Colonic mucosa (tissue), 4 donors: ENCODE data around the gene CEP20. TPM values are rescaled to one million over a fixed set of nuclear protein-coding genes. Genes with fewer than 3 reads are reported as not detected.
"Not testable (repeated sequence)": the region's sequence is repeated elsewhere in the genome, so short reads cannot be mapped to it uniquely, and the experiment has no call there.

Experiments used
- DNase-seq: peaks from one replicate; pipeline ENCODE4 v3.0.0-alpha.2; 2020
- H3K27ac ChIP-seq: fragments of 200-600 bp; one replicate; pipeline ENCODE4 v1.8.0; 2021
- H3K27me3 ChIP-seq: fragments of 200-600 bp; one replicate; pipeline ENCODE4 v1.8.0; 2021
- H3K36me3 ChIP-seq: fragments of 200-600 bp; one replicate; pipeline ENCODE4 v1.8.0; 2021
- H3K4me1 ChIP-seq: fragments of 200-600 bp; one replicate; pipeline ENCODE4 v1.8.0; 2021; ENCODE audit warnings: mild to moderate bottlenecking
- H3K4me3 ChIP-seq: fragments of 200-600 bp; one replicate; pipeline ENCODE4 v1.8.0; 2021
- H3K9ac ChIP-seq, 2 donors: one replicate each; pipeline ENCODE4 v1.7.0; 2013; ENCODE audit warnings: control low read depth in 2 of 2, low read depth in 2 of 2, low read length in 2 of 2
- H3K9me3 ChIP-seq: fragments of 200-600 bp; one replicate; pipeline ENCODE4 v1.8.0; 2021
- intact Hi-C: fragments of 100-400 bp; cut with DNase I; formaldehyde crosslinking; loops from one replicate; pipeline ENCODE4 v1.14.1; 2022
- total RNA-seq, 2 donors: library from RNA; stranded (reverse); fragmentation: NEBNext Ultra II Directional in 1 of 2; extraction: Animal tissue kit (Norgen Biotek cat#: 25700) in 1 of 2; gene quantifications; one replicate each; pipeline ENCODE4 v1.2.1, GENCODE V29; 2021
- TF ChIP-seq, protein P1 (sequence below): fragments of 200-600 bp; IDR thresholded peaks from one replicate; pipeline ENCODE4 v1.8.0; 2022; ENCODE audit warnings: antibody characterized with exemption, mild to moderate bottlenecking
- donor health status: healthy.
- donor health status: DM: no; HTN: no; CAD: no.
- donor health status: DM: no; HTN: no; CAD: no.

The CEP20 gene
- total RNA-seq, 2 donors from 2014 or later = 23.3 to 31.0 TPM

- DNase-seq = no peak
Observed at GRCh38 chr16:15928261-15929104, 40.1 kb upstream of the CEP20 start.

GRCh38 chr16:15925631-15926030 lies 37.2 kb upstream of the CEP20 start:
- H3K36me3 ChIP-seq = no peaks in the 10 kb centered on the region
- no peak overlapping the region for H3K4me3 ChIP-seq
- H3K9ac ChIP-seq = no peak overlapping the region
- H3K27ac ChIP-seq = no peak overlapping the region
- DNase-seq = no peak
- no peaks in the 10 kb centered on the region for H3K27me3 ChIP-seq
- TF ChIP-seq, protein P1, sequence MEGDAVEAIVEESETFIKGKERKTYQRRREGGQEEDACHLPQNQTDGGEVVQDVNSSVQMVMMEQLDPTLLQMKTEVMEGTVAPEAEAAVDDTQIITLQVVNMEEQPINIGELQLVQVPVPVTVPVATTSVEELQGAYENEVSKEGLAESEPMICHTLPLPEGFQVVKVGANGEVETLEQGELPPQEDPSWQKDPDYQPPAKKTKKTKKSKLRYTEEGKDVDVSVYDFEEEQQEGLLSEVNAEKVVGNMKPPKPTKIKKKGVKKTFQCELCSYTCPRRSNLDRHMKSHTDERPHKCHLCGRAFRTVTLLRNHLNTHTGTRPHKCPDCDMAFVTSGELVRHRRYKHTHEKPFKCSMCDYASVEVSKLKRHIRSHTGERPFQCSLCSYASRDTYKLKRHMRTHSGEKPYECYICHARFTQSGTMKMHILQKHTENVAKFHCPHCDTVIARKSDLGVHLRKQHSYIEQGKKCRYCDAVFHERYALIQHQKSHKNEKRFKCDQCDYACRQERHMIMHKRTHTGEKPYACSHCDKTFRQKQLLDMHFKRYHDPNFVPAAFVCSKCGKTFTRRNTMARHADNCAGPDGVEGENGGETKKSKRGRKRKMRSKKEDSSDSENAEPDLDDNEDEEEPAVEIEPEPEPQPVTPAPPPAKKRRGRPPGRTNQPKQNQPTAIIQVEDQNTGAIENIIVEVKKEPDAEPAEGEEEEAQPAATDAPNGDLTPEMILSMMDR = no peak
- intact Hi-C loops = no loop called here
- H3K4me1 ChIP-seq = no peaks in the 10 kb centered on the region
- H3K9me3 ChIP-seq = no peaks in the 10 kb centered on the region

More at GRCh38 chr16:15928261-15929104, 40.1 kb upstream of the CEP20 start:
- H3K36me3 ChIP-seq = no peaks in the 10 kb centered on the region
- no peaks in the 10 kb centered on the region for H3K4me1 ChIP-seq
- H3K27ac ChIP-seq = no peak overlapping the region
- no peak overlapping the region for H3K4me3 ChIP-seq
- no peaks in the 10 kb centered on the region for H3K9me3 ChIP-seq
- no peak overlapping the region for H3K9ac ChIP-seq
- intact Hi-C loops = no loop called here
- TF ChIP-seq, protein P1 = no peak
- H3K27me3 ChIP-seq = no peaks in the 10 kb centered on the region

DNA sequence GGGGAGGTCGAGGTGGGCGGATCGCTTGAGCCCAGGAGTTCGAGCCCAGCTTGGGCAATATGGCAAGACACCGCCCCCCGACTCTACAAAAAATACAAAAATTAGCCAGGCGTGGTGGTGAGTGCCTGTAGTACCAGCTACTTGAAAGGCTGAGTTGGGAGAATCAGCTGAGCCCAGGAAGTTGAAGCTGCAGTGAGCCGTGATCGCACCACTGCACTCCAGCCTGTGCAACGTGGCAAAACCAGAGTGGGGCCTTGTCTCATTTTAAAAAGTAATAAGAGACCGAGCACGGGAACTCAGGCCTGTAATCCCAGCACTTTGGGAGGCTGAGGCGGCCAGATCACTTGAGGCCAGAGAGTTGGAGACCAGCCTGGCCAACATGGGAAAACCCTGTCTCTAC lies 36.6 kb upstream of the CEP20 start:
- intact Hi-C loops = no loop called here
- no peak for DNase-seq
- Histone ChIP-seq H3K27ac (no peak overlapping the region), H3K36me3 (no peaks in the 10 kb centered on the region), H3K9ac (no peak overlapping the region), H3K4me1 (no peaks in the 10 kb centered on the region), H3K27me3 (no peaks in the 10 kb centered on the region), H3K4me3 (no peak overlapping the region), H3K9me3 (no peaks in the 10 kb centered on the region)
- TF ChIP-seq, protein P1 = no peak

GRCh38 chr16:15919331-15919730 lies 30.9 kb upstream of the CEP20 start:
- intact Hi-C loops = no loop called here
- no peak overlapping the region for H3K4me3 ChIP-seq
- no peak overlapping the region for H3K9ac ChIP-seq
- H3K4me1 ChIP-seq = no peaks in the 10 kb centered on the region
- H3K36me3 ChIP-seq = no peaks in the 10 kb centered on the region
- H3K9me3 ChIP-seq = no peaks in the 10 kb centered on the region
- no peak for DNase-seq
- H3K27ac ChIP-seq = no peak overlapping the region
- no peaks in the 10 kb centered on the region for H3K27me3 ChIP-seq
- TF ChIP-seq, protein P1 = no peak

- DNase-seq, H3K9me3 ChIP-seq, H3K4me3 ChIP-seq, H3K27ac ChIP-seq, H3K27me3 ChIP-seq, H3K36me3 ChIP-seq, intact Hi-C loops, H3K9ac ChIP-seq, H3K4me1 ChIP-seq: not testable (repeated sequence)
Observed at GRCh38 chr16:15918314-15918713, 29.9 kb upstream of the CEP20 start.

DNA sequence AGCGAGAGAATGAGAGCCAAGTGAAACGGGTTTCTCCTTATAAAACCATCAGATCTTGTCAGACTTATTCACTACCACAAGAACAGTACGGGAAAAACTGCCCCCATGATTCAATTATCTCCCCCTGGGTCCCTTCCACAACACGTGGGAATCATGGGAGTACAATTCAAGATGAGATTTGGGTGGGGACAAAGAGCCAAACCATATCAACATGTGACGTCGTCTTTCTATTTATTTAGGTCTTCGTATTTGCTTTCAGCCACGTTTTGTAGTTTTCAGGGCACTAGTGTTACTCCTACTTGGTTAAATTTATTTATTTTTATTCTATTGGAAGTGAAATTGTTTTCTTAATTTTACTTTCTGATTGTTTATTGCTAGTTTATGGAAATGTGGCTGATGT lies 27.9 kb upstream of the CEP20 start:
- Histone ChIP-seq H3K36me3 (no peaks in the 10 kb centered on the region), H3K27me3 (no peaks in the 10 kb centered on the region)
- TF ChIP-seq, protein P1 = no peak

More for the DNA sequence above, 27.9 kb upstream of the CEP20 start:
- no peaks in the 10 kb centered on the region for H3K4me1 ChIP-seq
- H3K27ac ChIP-seq = no peak overlapping the region
- H3K9ac ChIP-seq = no peak overlapping the region
- DNase-seq = no peak
- H3K4me3 ChIP-seq = no peak overlapping the region
- intact Hi-C loops = no loop called here
- H3K9me3 ChIP-seq = no peaks in the 10 kb centered on the region
